Suppressor macrophage treated with lipopolysaccharide for 4 hours (primary cell): ENCODE measurements around the gene LIMS3.
"Not testable (repeated sequence)": the region's sequence is repeated elsewhere in the genome, so short reads cannot be mapped to it uniquely, and the experiment has no call there.

Experiments
- DNase-seq: peaks from one replicate; pipeline ENCODE4 v3.0.0-alpha.2; 2020

LIMS3 gene, protein sequence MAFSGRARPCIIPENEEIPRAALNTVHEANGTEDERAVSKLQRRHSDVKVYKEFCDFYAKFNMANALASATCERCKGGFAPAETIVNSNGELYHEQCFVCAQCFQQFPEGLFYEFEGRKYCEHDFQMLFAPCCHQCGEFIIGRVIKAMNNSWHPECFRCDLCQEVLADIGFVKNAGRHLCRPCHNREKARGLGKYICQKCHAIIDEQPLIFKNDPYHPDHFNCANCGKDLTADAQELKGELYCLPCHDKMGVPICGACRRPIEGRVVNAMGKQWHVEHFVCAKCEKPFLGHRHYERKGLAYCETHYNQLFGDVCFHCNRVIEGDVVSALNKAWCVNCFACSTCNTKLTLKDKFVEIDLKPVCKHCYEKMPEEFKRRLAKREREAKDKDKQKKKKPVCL

DNA sequence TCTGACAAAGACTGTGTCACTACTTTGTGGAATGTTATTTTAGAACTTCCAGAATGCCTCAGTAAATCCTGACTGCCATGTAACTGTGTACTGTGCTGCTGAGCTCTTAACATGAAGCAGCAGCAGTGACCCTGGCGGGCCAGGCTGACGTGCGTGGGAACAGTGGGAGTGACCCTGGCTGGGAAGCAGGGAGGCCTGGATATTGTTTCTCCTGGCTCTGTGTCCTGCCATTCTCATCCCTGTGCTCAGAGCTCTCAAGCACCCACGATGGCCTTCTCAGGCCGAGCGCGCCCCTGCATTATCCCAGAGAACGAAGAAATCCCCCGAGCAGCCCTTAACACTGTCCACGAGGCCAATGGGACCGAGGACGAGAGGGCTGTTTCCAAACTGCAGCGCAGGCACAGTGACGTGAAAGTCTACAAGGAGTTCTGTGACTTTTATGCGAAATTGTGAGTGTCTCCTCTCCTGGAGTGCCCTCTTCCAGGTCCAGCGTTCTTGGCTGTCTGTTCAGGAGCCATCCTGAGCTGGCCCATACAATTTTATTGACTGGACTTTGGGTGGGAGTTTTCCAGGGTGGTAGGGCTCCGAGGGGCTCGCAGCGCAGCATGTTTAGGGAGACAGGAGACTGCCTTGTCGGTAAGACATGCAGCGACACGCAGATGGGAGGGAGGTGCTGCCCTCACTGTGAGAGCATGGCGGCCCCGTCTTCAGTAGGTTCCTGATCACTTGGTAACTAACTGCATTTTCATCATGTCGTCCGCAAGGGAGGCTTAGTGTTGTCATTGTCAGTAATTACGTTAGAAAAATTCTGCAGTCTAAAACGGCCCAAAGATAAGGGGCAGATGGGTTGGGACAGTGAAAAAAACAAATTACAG, at the start of gene LIMS3:
LIMS3 (plus strand) TSS at position 227 of the 875 bp plus-strand sequence; CDS start at position 268, 41 bp downstream.
- DNase-seq, result not testable (repeated sequence)

- not testable (repeated sequence) for DNase-seq
These were observed 27.2 kb upstream of the LIMS3 start for GRCh38 chr2:109871129-109871751.

DNA sequence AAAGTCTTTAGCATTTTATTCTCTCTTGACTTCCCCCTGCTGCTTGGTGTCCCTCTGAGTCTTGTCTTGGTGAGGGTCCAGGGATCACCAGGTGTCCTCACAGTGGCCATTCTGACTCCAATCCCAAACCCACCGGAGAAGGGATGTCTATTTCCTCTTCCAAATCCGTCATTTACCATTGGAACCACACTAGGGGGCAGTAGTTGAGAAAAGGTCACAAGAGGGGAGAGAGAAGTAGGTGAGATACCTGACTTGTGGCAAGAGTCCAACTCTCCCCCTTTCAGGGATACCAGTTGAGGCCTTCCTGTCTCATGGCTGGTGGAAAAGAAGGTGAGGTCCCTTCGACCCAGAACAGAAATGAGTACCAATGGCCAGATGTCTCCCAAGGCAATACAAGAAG, 21.9 kb upstream of the LIMS3 start:
- not testable (repeated sequence) for DNase-seq

- not testable (repeated sequence) for DNase-seq
These were observed 16.4 kb upstream of the LIMS3 start for GRCh38 chr2:109882112-109882511.

DNA sequence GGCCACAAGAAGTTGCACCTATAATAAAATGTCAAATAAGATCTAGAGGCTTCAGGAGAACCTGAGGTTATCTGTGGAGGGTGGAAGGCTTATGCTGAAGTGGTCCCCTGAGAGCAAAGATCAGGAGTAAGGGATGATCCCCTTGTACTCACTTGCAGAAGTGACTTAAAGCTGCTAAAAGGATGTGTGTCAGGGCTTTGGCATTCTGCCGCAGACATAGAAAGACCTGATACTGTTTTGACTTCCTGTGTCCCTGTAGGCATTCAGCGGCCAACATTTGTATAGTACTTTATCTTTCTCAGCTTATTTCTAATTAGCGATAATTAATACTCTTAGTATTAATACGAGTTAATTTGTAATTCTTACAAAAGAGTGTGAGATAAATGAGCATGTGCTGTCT, 10.1 kb upstream of the LIMS3 start:
- DNase-seq, result not testable (repeated sequence)

DNA sequence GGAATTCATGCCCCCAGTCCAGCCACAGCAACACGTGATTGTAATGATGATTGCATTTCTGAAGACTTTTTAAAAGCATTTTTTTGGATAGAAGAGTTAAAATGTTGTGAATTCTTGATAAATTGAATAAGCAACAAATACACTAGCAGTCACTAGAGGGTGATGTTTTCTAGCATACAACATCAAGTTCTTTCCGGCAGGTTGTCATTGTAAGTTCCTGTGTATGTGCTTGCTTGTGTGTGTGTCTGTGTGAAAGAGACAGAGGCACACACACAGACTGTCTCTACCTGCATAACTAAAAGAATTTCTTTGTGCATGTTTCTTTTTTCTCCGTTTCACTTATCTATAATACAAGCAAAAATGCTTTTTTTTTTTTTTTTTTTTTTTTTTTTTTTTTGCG, 8.6 kb upstream of the LIMS3 start:
- not testable (repeated sequence) for DNase-seq

- DNase-seq, result not testable (repeated sequence)
These were observed 7.5 kb upstream of the LIMS3 start for GRCh38 chr2:109891024-109891423.

DNA sequence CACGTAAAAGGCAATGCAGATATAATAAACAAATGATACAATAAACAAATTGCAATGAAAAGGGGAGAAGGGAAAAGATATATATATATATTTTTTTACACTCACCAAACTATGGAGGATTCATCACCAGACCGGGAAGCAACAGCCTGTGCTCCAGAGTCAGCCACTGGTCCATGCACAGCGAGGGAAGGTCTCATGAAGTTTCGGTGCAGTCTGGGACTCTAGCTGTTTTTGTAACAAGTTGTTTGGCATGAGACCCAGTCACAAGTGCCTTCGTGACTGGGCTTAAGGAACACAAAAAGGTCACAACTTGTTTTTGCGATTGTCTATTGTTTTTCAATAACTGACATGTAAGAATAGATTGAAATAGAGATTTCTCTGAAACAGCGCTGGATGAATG, 4.8 kb upstream of the LIMS3 start:
- not testable (repeated sequence) for DNase-seq

- not testable (repeated sequence) for DNase-seq
These were observed 4.3 kb upstream of the LIMS3 start for GRCh38 chr2:109894141-109894540.

GRCh38 chr2:109895090-109895869, 3.2 kb upstream of the LIMS3 start:
- not testable (repeated sequence) for DNase-seq

DNA sequence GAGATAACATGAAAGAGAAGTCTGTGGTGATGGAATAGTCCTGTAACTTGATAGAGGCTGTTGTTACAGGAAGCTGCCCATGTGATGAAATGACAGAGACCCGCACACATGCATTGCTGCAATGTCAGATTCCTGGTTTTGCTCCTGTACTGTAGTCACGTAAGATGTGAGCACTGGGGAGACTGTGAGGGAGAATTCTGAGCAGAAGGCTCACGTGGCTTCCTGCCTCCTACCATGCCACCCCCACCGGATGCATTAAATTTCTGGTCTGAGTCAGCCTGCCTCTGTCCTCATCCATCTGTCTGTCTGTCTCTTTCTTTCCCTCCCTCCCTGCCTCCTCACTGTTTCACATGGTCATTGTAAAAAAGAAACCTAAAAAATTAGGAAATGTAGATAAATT, 2.3 kb upstream of the LIMS3 start:
- not testable (repeated sequence) for DNase-seq

- not testable (repeated sequence) for DNase-seq
These were observed 573 bp upstream of the LIMS3 start for GRCh38 chr2:109897769-109898461.

DNA sequence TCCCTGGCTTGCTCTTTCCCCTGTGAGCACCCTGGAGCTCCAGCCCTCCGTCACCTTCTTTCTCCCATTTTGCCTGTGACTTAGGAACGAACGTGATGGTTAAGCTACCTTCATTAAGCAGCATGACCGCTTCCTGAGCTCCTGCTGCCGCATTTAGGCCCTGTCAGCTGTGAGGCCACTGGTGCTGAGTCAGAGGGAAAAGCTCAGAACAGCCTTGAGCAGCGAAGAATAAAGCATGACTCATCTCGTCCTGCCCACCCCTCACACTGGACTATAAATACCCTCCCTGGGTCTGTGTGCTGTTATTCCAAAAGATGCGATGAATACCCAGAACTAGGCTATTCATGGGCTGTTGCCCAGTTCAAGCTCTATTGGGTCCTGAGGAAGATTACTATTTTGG, 7.3 kb downstream of the LIMS3 start:
- not testable (repeated sequence) for DNase-seq

DNA sequence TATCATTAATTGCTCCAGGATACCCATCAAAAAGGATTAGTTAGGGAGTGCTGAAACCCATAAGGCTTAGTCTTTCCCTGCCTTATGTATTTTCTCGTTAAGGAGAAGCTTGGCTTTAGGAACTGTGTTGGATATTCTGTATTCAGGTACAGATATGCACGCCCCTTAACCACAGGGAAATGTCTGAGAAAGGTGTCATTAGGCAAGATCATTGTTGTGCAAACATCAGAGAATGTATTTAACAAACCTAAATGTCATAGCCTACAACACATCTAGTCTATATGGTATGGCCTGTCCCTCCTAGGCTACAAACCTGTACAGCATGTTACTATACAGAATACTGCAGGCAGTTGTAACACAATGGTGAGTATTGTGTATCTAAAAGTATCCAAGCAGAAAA, 10.1 kb downstream of the LIMS3 start:
- DNase-seq, result not testable (repeated sequence)

- not testable (repeated sequence) for DNase-seq
These were observed 12.3 kb downstream of the LIMS3 start for GRCh38 chr2:109910789-109911188.

DNA sequence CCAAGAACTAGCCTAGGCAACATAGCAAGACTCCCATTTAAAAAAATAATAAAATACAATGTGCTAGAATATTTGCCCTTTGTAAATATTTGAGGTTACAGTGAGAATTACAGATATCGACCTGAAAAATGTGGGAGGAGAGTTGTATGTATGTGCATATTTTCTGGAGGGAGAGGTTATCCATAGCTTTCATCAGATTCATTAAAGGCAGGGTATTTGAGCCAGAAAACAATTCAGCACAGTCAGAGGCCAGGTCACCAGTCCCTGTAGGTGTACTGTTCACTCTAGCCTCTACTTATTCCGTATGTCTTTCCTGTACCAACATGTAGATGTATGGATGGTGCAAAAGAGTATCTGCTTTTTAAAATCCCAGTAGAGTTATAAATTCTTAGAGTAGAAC, 15.4 kb downstream of the LIMS3 start:
- DNase-seq, result not testable (repeated sequence)

DNA sequence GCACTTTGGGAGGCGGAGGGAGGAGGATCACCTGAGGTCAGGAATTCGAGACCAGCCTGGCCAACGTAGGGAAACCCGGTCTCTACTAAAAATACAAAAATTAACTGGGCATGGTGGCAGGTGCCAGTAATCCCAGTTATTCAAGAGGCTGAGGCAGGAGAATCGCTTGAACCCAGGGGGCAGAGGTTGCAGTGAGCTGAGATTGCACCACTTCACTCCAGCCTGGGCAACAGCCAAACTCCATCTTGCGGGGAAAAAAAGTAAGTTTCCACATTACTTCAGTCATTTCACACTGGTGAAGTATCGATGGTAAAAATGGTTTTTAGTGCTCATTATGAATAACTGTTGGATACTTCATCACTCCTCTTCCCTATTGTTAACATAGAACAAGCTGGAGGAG, 16.1 kb downstream of the LIMS3 start:
- DNase-seq, result not testable (repeated sequence)

DNA sequence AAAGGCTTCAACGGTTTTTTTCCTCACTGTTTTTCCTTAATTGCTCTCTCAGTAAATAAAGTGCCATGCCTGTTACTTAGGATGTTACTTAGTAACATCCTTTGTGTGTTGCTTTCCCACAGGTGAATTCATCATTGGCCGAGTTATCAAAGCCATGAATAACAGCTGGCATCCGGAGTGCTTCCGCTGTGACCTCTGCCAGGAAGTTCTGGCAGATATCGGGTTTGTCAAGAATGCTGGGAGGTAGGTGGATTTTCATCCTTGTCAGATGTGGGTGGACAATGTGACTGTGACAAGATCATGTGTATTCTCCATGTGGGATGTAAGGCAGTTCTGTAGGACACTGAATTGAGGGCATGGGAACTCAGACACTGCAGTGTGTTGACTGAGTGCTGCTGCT, 17.3 kb downstream of the LIMS3 start:
- DNase-seq, result not testable (repeated sequence)

DNA sequence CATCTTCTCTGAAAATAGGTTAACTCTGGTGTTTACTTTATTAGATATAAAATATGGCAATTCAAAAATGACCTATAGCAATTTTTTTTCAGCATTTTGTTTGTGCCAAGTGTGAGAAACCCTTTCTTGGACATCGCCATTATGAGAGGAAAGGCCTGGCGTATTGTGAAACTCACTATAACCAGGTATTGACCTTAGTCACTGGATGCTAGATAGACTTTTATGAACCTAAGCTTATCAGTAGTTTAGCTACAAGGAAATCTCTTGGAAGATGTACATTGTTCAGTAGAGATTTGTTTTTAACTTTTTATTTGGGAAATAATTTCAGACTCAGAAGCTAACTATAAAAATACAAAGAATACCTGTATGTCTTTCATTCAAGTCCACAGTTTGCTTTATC, 21.7 kb downstream of the LIMS3 start:
- not testable (repeated sequence) for DNase-seq

DNA sequence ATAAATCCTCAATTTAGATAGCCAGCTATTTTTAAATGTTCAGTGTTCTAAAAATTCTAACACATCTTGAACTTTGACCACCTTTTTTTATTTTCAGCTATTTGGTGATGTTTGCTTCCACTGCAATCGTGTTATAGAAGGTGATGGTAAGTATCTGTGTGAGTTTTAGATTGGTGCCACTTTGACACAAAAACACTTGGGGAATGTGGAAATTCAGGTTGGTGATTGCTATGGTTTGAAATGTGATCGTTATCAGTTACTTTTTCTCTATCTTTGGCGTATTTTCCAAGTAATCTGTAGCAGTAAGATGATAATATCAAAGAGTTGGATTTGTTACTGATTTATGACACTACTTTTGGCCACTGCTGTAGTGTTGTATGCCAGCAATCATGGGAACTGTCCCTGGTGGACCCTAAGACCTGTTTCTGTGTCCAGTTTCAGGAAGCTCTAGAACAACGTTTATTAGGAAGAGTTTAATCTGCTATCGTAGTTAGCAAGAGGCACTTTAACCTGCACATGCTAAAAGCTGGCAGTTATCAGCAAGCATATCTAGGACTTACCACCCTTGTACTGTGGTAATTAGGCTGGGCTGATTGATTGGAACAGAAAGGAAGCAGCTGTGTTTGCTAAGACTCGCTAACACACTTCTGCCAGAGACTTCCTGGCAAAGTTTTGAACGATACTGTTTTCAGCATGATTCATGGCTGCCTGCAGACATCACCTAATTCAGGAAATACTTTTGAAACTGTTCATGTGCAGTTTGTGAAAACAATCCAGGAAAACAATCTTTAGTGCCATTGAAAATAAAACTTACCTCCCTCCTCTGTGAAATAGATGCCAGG, 23.3 kb downstream of the LIMS3 start:
- not testable (repeated sequence) for DNase-seq

DNA sequence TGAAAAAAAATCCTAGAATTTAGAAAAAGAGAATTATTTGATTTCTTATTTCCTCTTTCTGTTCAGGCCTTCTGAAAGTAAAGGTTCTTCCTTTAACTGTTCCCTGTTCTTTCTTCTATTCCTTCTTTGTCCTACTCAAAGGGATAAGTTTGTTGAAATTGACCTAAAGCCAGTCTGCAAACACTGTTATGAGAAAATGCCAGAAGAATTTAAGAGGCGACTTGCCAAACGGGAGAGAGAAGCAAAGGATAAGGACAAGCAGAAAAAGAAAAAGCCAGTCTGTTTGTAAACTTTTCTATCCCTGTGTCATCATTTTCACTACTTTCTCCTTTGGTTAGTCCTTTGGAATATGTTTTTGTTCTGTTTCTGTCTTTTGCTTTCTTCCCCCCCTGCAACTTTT, 26.0 kb downstream of the LIMS3 start:
- DNase-seq, result not testable (repeated sequence)
